ENCODE results near the gene ABCC1.

ABCC1 gene

GRCh38 chr16:16112450-16113053, 163.1 kb downstream of the ABCC1 start:
- no peaks in the 10 kb centered on the region for H3K79me2 ChIP-seq (ENCODE audit: insufficient read depth, low read length)
- H3K4me1 ChIP-seq (ENCODE audit: insufficient read depth, low read length, severe bottlenecking) = no peaks in the 10 kb centered on the region
- H3K9ac ChIP-seq (ENCODE audit: low read length) = no peak overlapping the region
- H2AFZ ChIP-seq (ENCODE audit: low read length) = no peak overlapping the region
- H3K27me3 ChIP-seq (ENCODE audit: insufficient read depth, low read length) = no peaks in the 10 kb centered on the region
- TF ChIP-seq EZH2 (IDR thresholded peaks at IDR 0.05; ENCODE audit: borderline replicate concordance, low read length) (no peak), CTCF (IDR thresholded peaks at IDR 0.05; ENCODE audit: low read length) (no peak)
- no peaks in the 10 kb centered on the region for H4K20me1 ChIP-seq (ENCODE audit: insufficient read depth, low read length)
- H3K27ac ChIP-seq (ENCODE audit: low read depth, low read length, poor library complexity, severe bottlenecking) = no peak overlapping the region
- no peaks in the 10 kb centered on the region for H3F3A ChIP-seq (ENCODE audit: insufficient read depth, low read length)
- peaks cover 5% of the 10 kb centered on the region; the same call in 1 of the 2 replicates for H3K9me3 ChIP-seq (ENCODE audit: low read length)
- H3K9me2 ChIP-seq (ENCODE audit: low read depth, low read length) = no peaks in the 10 kb centered on the region
- H3K36me3 ChIP-seq (ENCODE audit: insufficient read depth, low read length) = peaks cover 99% of the 10 kb centered on the region
- no peak overlapping the region for H3K4me3 ChIP-seq (ENCODE audit: low read depth, low read length, poor library complexity, severe bottlenecking)
- no peak overlapping the region for H3K4me2 ChIP-seq (ENCODE audit: low read length)

- no peak overlapping the region for H3K27ac ChIP-seq (ENCODE audit: low read depth, low read length, poor library complexity, severe bottlenecking)
- peaks cover 100% of the 10 kb centered on the region for H3K36me3 ChIP-seq (ENCODE audit: insufficient read depth, low read length)
- H3K4me3 ChIP-seq (ENCODE audit: low read depth, low read length, poor library complexity, severe bottlenecking) = no peak overlapping the region
- no peaks in the 10 kb centered on the region for H3F3A ChIP-seq (ENCODE audit: insufficient read depth, low read length)
- no peaks in the 10 kb centered on the region for H3K27me3 ChIP-seq (ENCODE audit: insufficient read depth, low read length)
- no peaks in the 10 kb centered on the region for H3K4me1 ChIP-seq (ENCODE audit: insufficient read depth, low read length, severe bottlenecking)
- no peak overlapping the region for H3K4me2 ChIP-seq (ENCODE audit: low read length)
- H4K20me1 ChIP-seq (ENCODE audit: insufficient read depth, low read length) = no peaks in the 10 kb centered on the region
- no peaks in the 10 kb centered on the region for H3K9me2 ChIP-seq (ENCODE audit: low read depth, low read length)
- H3K9ac ChIP-seq (ENCODE audit: low read length) = no peak overlapping the region
- H3K9me3 ChIP-seq (ENCODE audit: low read length) = peaks cover 5% of the 10 kb centered on the region; the same call in 1 of the 2 replicates
- TF ChIP-seq CTCF (IDR thresholded peaks at IDR 0.05; ENCODE audit: low read length) = no peak
- no peak for TF ChIP-seq EZH2 (IDR thresholded peaks at IDR 0.05; ENCODE audit: borderline replicate concordance, low read length)
- H3K79me2 ChIP-seq (ENCODE audit: insufficient read depth, low read length) = no peaks in the 10 kb centered on the region
- no peak overlapping the region for H2AFZ ChIP-seq (ENCODE audit: low read length)
Measured at GRCh38 chr16:16113076-16113475, 163.7 kb downstream of the ABCC1 start.

- H3K4me2 ChIP-seq (ENCODE audit: low read length) = no peak overlapping the region
- H3K9ac ChIP-seq (ENCODE audit: low read length) = no peak overlapping the region
- no peak overlapping the region for H2AFZ ChIP-seq (ENCODE audit: low read length)
- TF ChIP-seq CTCF (IDR thresholded peaks at IDR 0.05; ENCODE audit: low read length) (no peak), EZH2 (IDR thresholded peaks at IDR 0.05; ENCODE audit: borderline replicate concordance, low read length) (no peak)
- H3K4me3 ChIP-seq (ENCODE audit: low read depth, low read length, poor library complexity, severe bottlenecking) = no peak overlapping the region
- H3K27ac ChIP-seq (ENCODE audit: low read depth, low read length, poor library complexity, severe bottlenecking) = no peak overlapping the region
- no peaks in the 10 kb centered on the region for H3K79me2 ChIP-seq (ENCODE audit: insufficient read depth, low read length)
- H4K20me1 ChIP-seq (ENCODE audit: insufficient read depth, low read length) = no peaks in the 10 kb centered on the region
- H3K9me2 ChIP-seq (ENCODE audit: low read depth, low read length) = no peaks in the 10 kb centered on the region
- no peaks in the 10 kb centered on the region for H3F3A ChIP-seq (ENCODE audit: insufficient read depth, low read length)
- no peaks in the 10 kb centered on the region for H3K4me1 ChIP-seq (ENCODE audit: insufficient read depth, low read length, severe bottlenecking)
- H3K27me3 ChIP-seq (ENCODE audit: insufficient read depth, low read length) = no peaks in the 10 kb centered on the region
- peaks cover 5% of the 10 kb centered on the region; the same call in 1 of the 2 replicates for H3K9me3 ChIP-seq (ENCODE audit: low read length)
- peaks cover 100% of the 10 kb centered on the region for H3K36me3 ChIP-seq (ENCODE audit: insufficient read depth, low read length)
Measured at GRCh38 chr16:16116841-16117240, 167.4 kb downstream of the ABCC1 start.
